D341Med (cell line): ENCODE measurements around the gene ABTB2.

Source experiments
- DNase-seq: peaks from one replicate; pipeline ENCODE4 v3.0.0; 2012; ENCODE audit warnings: low spot score

The ABTB2 gene

GRCh38 chr11:34105079-34105956 lies 252.5 kb downstream of the ABTB2 start, which contains the start of gene NAT10:
Gene NAT10, plus strand, starts transcription at chr11:34105629. Its CDS starts 2,597 bp downstream, at chr11:34108226.
- peak; percentile 92 for DNase-seq

- no peak for DNase-seq
Observed at GRCh38 chr11:34104680-34105078, 253.1 kb downstream of the ABTB2 start.
